ENCODE results near the gene PIGC. TPM values are rescaled to one million over a fixed set of nuclear protein-coding genes. Genes with fewer than 3 reads are reported as not detected.
A peak's percentile ranks its signal among the peaks of the same experiment; 100 is the strongest.

PIGC gene
- total RNA-seq: 10 to 100 TPM; 20.3 to 39.2 (median 29.3) TPM

DNA sequence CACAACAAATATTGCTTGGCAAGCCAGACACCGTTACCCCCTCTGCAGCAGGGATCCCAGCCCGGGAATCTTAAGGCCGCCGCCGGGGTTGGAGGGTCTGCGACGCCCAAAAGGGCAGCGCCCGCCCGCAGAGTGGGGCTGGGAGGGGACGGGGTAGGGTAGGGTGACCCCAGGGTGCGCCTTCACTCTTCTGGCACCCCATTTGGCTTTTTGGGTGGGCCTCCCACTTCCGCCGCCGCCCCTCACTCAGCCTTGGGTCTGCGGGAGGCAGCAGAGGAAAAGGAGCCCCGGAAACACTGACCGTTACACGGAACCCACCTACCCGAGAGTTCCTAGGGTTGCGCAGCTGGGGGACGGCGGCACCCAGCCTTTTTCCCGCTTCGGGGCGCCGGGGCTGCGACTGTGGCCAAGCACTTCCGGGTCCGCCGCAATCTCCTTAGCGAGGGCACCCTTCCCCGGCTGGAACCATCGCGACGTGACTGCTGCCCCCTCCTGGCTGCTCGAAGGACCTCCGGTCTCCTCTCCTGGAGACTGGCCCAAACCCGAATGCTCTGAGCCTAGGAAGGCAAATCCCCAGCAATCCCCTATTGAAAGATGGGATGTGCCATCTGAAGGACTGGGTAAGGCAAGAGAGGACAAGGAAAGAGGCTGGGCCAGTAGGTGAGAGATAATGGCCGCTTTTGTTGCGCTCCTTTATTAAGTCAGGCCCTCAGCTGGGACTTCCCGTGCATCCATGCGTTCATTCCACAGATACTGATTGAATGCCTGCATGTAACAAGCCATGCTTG, at the start of gene PIGC:
TSS of gene PIGC (minus strand) at position 404 of the 788 bp plus-strand sequence. CDS start 1,447 bp downstream, outside the sequence.
- DNase-seq (ENCODE audit: low spot score in 2 of 2): peak; percentile 79 to 90
- Histone ChIP-seq H3K9me3 (no peaks in the 10 kb centered on the region), H3K4me3 (peak within 1 kb of the TSS; percentile 74 to 96 (median 95)), H3K27me3 (no peaks in the 10 kb centered on the region), H3K27ac (peak within 1 kb of the TSS; percentile 83 to 90), H3K36me3 (no peaks in the 10 kb centered on the region), H3K4me1 (peaks cover 0 to 13% of the 10 kb centered on the region in 2 donors)
- intact Hi-C loops (cut with DNase I; ENCODE audit: low total_unique reads): no loop called here
- TF ChIP-seq POLR2A (IDR thresholded peaks at IDR 0.05): no peak
- TF ChIP-seq, protein P1, sequence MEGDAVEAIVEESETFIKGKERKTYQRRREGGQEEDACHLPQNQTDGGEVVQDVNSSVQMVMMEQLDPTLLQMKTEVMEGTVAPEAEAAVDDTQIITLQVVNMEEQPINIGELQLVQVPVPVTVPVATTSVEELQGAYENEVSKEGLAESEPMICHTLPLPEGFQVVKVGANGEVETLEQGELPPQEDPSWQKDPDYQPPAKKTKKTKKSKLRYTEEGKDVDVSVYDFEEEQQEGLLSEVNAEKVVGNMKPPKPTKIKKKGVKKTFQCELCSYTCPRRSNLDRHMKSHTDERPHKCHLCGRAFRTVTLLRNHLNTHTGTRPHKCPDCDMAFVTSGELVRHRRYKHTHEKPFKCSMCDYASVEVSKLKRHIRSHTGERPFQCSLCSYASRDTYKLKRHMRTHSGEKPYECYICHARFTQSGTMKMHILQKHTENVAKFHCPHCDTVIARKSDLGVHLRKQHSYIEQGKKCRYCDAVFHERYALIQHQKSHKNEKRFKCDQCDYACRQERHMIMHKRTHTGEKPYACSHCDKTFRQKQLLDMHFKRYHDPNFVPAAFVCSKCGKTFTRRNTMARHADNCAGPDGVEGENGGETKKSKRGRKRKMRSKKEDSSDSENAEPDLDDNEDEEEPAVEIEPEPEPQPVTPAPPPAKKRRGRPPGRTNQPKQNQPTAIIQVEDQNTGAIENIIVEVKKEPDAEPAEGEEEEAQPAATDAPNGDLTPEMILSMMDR (IDR thresholded peaks at IDR 0.05): peak; percentile 74 to 90 (median 86)
- peak in 2 of 3 donors; percentile 61 to 67 for TF ChIP-seq POLR2AphosphoS5 (IDR thresholded peaks at IDR 0.05)

DNA sequence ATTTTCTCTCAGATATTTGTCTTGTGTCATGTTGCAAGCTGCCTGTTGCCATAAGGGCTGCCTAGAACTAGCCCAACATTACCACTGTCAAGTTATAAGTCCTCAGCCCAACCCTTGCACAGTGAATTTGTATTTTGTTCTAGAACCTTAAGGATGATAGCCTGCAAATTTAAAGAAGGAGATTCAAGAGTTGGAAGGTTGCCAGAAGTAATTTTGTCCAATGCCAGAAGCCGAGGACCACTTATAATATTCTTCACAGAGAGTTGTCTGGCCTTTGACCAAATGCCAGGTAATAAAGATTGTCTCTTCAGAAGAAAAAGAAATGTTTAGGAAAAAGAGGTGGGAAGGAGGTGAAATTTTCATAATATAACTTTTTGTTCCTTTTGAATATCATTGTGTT, 48.6 kb upstream of the PIGC start:
- Histone ChIP-seq H3K4me3 (no peak overlapping the region), H3K36me3 (no peaks in the 10 kb centered on the region), H3K4me1 (peaks cover 0 to 6% of the 10 kb centered on the region in 2 donors), H3K9me3 (no peaks in the 10 kb centered on the region), H3K27me3 (no peaks in the 10 kb centered on the region), H3K27ac (no peak overlapping the region)
- no peak for DNase-seq (ENCODE audit: low spot score in 2 of 2)
- intact Hi-C loops (cut with DNase I; ENCODE audit: low total_unique reads): no loop called here
- TF ChIP-seq, protein P1 (IDR thresholded peaks at IDR 0.05): no peak
- TF ChIP-seq POLR2A (IDR thresholded peaks at IDR 0.05) (no peak), POLR2AphosphoS5 (IDR thresholded peaks at IDR 0.05) (no peak)

DNA sequence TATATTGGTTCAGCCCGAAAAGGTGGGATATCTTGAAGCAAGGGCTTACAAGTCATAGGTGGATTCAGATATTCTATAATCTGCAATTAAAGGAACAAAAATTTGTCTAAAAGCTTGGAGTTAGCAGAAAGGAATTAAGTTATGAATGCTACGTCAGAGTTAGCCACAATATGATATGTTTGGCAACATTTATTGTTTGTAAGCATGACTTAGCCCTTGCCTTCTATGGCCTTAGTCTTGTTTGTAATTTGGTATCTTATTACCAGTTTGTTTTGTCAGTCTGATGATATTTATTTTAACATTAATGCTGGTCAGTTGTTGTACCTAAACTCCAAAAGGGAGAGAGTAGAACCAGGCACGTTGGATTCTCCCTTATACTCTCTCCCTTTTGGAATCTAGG, 46.0 kb upstream of the PIGC start:
- H3K27me3 ChIP-seq: no peaks in the 10 kb centered on the region
- no peak for DNase-seq (ENCODE audit: low spot score in 2 of 2)
- intact Hi-C loops (cut with DNase I; ENCODE audit: low total_unique reads): no loop called here
- no peak overlapping the region for H3K27ac ChIP-seq
- no peaks in the 10 kb centered on the region for H3K4me1 ChIP-seq
- no peak overlapping the region for H3K4me3 ChIP-seq
- H3K9me3 ChIP-seq: no peaks in the 10 kb centered on the region
- no peaks in the 10 kb centered on the region for H3K36me3 ChIP-seq
- TF ChIP-seq POLR2AphosphoS5 (IDR thresholded peaks at IDR 0.05) (no peak), POLR2A (IDR thresholded peaks at IDR 0.05) (no peak)
- TF ChIP-seq, protein P1 (IDR thresholded peaks at IDR 0.05): no peak

DNA sequence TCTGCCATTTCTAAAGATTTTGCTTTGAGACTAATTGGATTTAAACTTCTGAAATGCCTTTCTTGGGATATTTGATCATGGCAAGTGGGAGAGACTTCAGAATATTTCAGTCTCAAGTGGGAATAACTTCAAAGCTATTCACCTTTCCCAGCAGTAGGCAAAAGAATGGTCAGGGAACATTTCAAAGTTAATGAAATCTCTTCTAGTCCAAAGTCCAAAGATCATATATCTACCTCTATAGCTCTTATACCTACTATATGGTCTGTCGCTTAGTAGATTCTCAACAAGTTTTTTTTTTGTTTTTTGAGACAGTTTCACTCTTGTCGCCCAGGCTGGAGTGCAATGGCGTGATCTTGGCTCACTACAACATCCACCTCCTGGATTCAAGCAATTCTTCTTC, 44.5 kb upstream of the PIGC start:
- intact Hi-C loops (cut with DNase I; ENCODE audit: low total_unique reads): no loop called here
- TF ChIP-seq POLR2AphosphoS5 (IDR thresholded peaks at IDR 0.05) (no peak), POLR2A (IDR thresholded peaks at IDR 0.05) (no peak)
- TF ChIP-seq, protein P1 (IDR thresholded peaks at IDR 0.05): no peak
- Histone ChIP-seq H3K27me3 (no peaks in the 10 kb centered on the region), H3K36me3 (no peaks in the 10 kb centered on the region), H3K27ac (no peak overlapping the region), H3K9me3 (no peaks in the 10 kb centered on the region), H3K4me3 (no peak overlapping the region), H3K4me1 (no peaks in the 10 kb centered on the region)
- DNase-seq (ENCODE audit: low spot score in 2 of 2): no peak

DNA sequence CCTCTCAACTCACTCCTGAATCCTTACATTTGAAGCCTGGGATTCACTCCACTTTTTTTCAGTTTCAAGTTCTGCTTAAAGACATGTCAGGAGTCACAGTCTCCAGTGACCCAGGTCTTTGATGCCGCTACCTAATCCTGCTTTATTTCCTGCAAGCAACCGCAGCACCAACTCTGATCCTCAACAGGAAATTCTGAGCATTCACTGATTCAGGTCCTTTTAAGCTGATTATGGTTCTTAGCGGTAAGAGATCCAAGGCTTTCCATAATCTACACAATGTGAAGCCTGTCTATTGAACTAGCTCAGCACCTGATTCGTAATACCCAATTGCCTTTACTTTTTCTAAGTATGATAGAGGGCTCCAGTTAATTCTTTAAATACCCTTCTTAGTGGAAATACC, 43.7 kb upstream of the PIGC start:
- no peak for DNase-seq (ENCODE audit: low spot score in 2 of 2)
- Histone ChIP-seq H3K9me3 (no peaks in the 10 kb centered on the region), H3K27me3 (no peaks in the 10 kb centered on the region), H3K4me3 (no peak overlapping the region), H3K36me3 (no peaks in the 10 kb centered on the region), H3K4me1 (no peaks in the 10 kb centered on the region), H3K27ac (no peak overlapping the region)
- intact Hi-C loops (cut with DNase I; ENCODE audit: low total_unique reads): no loop called here
- TF ChIP-seq, protein P1 (IDR thresholded peaks at IDR 0.05): no peak
- TF ChIP-seq POLR2AphosphoS5 (IDR thresholded peaks at IDR 0.05): no peak
- TF ChIP-seq POLR2A (IDR thresholded peaks at IDR 0.05): no peak

Measured in breast epithelium (tissue), 4 donors.